BE2C (cell line): ENCODE measurements around the gene BHLHE40.

ENCODE experiments used
- DNase-seq: peaks from one replicate; pipeline ENCODE4 v3.0.0-alpha.2; 2020
- H3K27me3 ChIP-seq: fragments of 250-450 bp; sonication (Bioruptor Pico); 2 replicates; pipeline ENCODE4 v1.5.1; 2020; ENCODE audit warnings: mild to moderate bottlenecking
- H3K36me3 ChIP-seq: fragments of 250-450 bp; sonication (Bioruptor Pico); 2 replicates; pipeline ENCODE4 v1.5.1; 2020; ENCODE audit warnings: mild to moderate bottlenecking
- H3K4me1 ChIP-seq: fragments of 250-450 bp; sonication (Bioruptor Pico); 2 replicates; pipeline ENCODE4 v1.5.1; 2020
- H3K4me3 ChIP-seq: 2 replicates; pipeline ENCODE4 v1.5.1; 2011; ENCODE audit warnings: low read depth, low read length
- H3K9me3 ChIP-seq: fragments of 250-450 bp; sonication (Bioruptor Pico); 2 replicates; pipeline ENCODE4 v1.5.1; 2020
- CTCF ChIP-seq: IDR thresholded peaks from 2 replicates; pipeline ENCODE4 v1.5.1; 2012; ENCODE audit warnings: mild to moderate bottlenecking, low read depth, low read length

Gene BHLHE40

DNA sequence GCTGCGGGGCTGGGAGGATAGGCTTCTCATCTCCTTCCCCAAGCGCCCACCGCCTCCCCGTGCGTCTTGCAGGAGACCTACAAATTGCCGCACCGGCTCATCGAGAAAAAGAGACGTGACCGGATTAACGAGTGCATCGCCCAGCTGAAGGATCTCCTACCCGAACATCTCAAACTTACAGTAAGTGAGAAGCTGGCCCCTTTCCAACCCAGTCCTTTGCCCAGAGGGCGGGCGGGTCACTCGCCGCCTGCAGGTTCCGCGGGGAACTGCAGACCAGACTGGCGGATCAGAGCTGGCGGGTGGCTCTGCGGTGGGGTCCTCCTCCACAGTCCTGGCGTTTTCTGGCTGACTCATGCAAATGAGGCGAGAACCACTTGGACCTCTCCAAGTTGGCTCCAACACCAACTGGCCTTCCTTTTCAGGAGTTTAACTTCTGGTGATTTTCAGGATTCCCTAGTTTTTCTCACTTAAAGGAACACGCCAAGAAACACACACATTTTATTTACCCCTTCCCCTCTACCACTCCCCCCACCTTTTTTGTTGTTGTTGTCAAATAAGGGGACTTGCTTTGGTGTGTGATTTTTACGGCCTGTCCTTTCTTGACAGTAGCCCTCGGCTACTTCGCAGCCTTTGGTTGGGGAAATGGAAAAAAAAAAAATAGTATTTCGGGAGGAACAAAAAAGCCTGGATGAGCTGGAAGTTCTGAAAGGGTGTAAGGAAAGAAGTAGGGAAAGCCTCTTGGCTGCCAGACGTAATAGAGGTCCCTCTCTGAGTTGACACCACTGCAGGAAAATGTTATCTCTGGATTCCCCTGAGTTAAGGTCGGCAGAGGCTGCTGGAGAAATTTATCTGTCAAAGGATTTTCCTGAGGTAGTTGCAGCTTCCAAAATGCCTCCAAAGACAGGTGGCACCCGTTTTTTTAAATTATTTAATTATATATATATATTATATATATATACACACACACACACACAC lies 1.3 kb downstream of the BHLHE40 start:
- H3K4me3 ChIP-seq, result peak overlapping the region; percentile 84
- H3K9me3 ChIP-seq, result no peaks in the 10 kb centered on the region
- no peaks in the 10 kb centered on the region for H3K4me1 ChIP-seq
- H3K36me3 ChIP-seq, result no peaks in the 10 kb centered on the region
- peak; percentile 72 for TF ChIP-seq CTCF
- DNase-seq, result peak; percentile 80
- H3K27me3 ChIP-seq, result no peaks in the 10 kb centered on the region

DNA sequence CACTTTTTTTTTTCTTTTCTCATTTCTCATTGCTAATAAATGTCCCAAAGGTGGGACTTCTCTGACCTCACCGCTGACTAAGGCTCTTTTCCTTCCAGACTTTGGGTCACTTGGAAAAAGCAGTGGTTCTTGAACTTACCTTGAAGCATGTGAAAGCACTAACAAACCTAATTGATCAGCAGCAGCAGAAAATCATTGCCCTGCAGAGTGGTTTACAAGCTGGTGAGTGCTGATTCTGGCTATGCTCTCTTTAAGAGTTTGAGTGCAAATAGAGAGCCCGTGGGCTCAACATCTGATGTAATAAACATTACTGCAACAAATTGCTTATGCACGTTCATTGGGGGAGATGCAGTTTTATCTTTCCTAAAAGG lies 2.0 kb downstream of the BHLHE40 start:
- Histone ChIP-seq H3K9me3 (no peaks in the 10 kb centered on the region), H3K4me1 (peaks cover 2% of the 10 kb centered on the region), H3K27me3 (no peaks in the 10 kb centered on the region), H3K36me3 (no peaks in the 10 kb centered on the region), H3K4me3 (peak overlapping the region; percentile 84)
- TF ChIP-seq CTCF, result no peak
- DNase-seq, result no peak

GRCh38 chr3:4981665-4982494 lies 2.6 kb downstream of the BHLHE40 start:
- Histone ChIP-seq H3K27me3 (no peaks in the 10 kb centered on the region), H3K36me3 (no peaks in the 10 kb centered on the region), H3K4me1 (peaks cover 6% of the 10 kb centered on the region), H3K9me3 (no peaks in the 10 kb centered on the region), H3K4me3 (peak overlapping the region; percentile 84)
- TF ChIP-seq CTCF, result peak; percentile 31; the same call in 1 of the 2 replicates
- no peak for DNase-seq

DNA sequence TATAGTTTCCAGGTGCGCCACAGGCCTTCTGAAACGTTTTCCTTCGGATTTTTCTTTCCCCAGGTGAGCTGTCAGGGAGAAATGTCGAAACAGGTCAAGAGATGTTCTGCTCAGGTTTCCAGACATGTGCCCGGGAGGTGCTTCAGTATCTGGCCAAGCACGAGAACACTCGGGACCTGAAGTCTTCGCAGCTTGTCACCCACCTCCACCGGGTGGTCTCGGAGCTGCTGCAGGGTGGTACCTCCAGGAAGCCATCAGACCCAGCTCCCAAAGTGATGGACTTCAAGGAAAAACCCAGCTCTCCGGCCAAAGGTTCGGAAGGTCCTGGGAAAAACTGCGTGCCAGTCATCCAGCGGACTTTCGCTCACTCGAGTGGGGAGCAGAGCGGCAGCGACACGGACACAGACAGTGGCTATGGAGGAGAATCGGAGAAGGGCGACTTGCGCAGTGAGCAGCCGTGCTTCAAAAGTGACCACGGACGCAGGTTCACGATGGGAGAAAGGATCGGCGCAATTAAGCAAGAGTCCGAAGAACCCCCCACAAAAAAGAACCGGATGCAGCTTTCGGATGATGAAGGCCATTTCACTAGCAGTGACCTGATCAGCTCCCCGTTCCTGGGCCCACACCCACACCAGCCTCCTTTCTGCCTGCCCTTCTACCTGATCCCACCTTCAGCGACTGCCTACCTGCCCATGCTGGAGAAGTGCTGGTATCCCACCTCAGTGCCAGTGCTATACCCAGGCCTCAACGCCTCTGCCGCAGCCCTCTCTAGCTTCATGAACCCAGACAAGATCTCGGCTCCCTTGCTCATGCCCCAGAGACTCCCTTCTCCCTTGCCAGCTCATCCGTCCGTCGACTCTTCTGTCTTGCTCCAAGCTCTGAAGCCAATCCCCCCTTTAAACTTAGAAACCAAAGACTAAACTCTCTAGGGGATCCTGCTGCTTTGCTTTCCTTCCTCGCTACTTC lies 3.8 kb downstream of the BHLHE40 start:
- Histone ChIP-seq H3K36me3 (no peaks in the 10 kb centered on the region), H3K4me1 (peaks cover 6% of the 10 kb centered on the region), H3K9me3 (no peaks in the 10 kb centered on the region), H3K4me3 (peak overlapping the region; percentile 6), H3K27me3 (no peaks in the 10 kb centered on the region)
- no peak for TF ChIP-seq CTCF
- no peak for DNase-seq

- Histone ChIP-seq H3K9me3 (no peaks in the 10 kb centered on the region), H3K4me3 (peak overlapping the region; percentile 8), H3K4me1 (peaks cover 6% of the 10 kb centered on the region), H3K27me3 (no peaks in the 10 kb centered on the region), H3K36me3 (no peaks in the 10 kb centered on the region)
- DNase-seq, result no peak
- TF ChIP-seq CTCF, result no peak
Measured at GRCh38 chr3:4983739-4984510, 4.7 kb downstream of the BHLHE40 start.
